ENCODE data around the gene RPL41.

DNA sequence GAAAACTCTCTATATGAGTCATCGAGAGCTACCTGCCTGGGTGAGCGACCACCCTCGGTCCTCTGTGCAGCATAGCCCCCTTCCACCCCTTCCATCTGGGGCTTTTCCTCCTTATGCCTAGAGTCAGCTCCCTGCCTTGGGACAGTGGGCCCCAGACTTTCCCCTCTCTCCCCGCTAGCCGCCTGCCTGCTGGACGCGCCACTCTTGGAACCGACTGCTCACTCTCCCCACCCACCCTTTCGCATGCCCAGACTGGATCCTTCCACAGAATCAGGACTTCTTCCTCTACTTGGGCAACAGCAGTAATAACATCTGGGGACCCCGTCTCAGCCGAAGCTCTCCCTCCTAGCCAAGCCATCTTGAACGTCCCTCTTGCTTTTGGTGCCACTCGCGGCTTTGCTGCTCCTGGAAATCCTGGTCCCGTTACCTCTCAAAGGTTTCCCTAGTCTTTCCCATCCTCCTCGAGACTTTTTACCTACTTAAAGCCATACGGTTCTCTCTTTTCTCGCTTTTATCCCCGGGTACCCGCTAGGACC is 12.3 kb downstream of the RPL41 start:
- TF ChIP-seq, protein P1, sequence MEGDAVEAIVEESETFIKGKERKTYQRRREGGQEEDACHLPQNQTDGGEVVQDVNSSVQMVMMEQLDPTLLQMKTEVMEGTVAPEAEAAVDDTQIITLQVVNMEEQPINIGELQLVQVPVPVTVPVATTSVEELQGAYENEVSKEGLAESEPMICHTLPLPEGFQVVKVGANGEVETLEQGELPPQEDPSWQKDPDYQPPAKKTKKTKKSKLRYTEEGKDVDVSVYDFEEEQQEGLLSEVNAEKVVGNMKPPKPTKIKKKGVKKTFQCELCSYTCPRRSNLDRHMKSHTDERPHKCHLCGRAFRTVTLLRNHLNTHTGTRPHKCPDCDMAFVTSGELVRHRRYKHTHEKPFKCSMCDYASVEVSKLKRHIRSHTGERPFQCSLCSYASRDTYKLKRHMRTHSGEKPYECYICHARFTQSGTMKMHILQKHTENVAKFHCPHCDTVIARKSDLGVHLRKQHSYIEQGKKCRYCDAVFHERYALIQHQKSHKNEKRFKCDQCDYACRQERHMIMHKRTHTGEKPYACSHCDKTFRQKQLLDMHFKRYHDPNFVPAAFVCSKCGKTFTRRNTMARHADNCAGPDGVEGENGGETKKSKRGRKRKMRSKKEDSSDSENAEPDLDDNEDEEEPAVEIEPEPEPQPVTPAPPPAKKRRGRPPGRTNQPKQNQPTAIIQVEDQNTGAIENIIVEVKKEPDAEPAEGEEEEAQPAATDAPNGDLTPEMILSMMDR (IDR thresholded peaks at IDR 0.05; ENCODE audit: low read length): no peak
- TF ChIP-seq EZH2phosphoT487 (IDR thresholded peaks at IDR 0.05; ENCODE audit: low read length) (no peak), EZH2 (optimal IDR thresholded peaks at IDR 0.05; ENCODE audit: low read depth, low read length) (no peak)
